ENCODE data around the gene PTK6.

The PTK6 gene

DNA sequence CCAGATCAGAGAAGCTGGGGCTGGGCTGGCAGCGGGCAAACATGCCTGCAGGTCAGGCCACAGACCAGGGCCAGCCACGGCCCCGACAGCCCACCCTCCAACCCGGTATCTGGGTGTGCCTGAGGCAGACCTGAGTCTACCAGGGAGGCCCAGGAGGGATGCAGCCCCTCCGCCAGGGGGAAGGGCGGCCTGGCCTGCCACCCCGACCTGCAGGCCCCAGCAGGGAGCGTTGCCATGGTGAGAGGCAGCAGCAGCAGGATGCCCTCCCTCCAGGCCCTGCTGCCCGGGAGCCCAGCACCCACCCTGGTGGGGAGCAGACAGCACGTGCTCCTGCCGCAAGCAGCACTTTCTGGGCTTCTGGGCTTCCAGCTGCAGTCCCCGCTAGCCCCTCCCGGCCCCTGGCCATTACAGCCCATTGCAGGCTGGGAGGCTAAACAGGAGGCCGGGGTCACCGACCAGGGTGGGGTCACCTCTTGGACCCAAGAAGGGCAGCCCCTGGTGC, 34.5 kb downstream of the PTK6 start:
- DNase-seq = no peak

DNA sequence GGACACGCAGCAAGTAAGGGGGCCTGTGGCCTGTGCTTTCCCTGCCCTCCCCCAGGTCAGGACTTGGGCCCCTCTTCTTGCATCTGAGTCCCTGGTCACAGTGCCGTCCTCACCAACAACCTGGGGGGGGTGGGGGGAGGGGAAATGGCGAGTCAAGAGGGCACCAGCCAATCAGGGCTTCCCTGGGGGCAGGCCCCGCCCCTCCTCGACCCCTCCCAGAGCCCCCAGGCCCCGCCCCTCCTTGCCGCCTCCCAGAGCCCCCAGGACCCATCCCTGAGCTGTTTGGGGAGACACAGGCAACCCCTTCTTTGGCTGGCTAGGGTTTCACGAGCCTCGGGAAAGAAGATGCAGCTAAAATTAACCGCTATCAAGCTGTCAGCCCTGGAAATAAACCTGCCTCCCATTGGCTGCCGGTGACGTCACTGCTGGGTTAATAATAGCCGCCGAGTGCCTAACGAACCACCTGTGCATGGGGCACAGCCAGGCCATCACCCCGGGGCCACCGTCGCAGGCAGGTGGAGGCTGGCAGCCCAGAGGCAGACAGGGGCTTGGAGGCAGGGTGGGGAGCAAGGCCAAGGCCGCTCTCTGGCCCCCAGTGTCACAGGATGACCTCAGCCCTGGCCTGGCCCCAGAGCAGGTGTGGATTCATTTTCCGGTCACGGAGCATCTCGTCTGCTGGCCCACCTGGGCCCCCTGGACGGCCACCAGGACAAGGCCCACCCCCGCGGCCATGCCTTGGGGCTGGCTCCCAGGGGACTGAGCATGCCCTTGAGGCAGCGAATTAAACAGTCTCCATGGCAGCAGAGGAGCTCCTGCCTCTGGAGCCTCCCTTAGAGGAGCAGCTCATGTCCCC, 35.1 kb downstream of the PTK6 start:
- DNase-seq = no peak

DNA sequence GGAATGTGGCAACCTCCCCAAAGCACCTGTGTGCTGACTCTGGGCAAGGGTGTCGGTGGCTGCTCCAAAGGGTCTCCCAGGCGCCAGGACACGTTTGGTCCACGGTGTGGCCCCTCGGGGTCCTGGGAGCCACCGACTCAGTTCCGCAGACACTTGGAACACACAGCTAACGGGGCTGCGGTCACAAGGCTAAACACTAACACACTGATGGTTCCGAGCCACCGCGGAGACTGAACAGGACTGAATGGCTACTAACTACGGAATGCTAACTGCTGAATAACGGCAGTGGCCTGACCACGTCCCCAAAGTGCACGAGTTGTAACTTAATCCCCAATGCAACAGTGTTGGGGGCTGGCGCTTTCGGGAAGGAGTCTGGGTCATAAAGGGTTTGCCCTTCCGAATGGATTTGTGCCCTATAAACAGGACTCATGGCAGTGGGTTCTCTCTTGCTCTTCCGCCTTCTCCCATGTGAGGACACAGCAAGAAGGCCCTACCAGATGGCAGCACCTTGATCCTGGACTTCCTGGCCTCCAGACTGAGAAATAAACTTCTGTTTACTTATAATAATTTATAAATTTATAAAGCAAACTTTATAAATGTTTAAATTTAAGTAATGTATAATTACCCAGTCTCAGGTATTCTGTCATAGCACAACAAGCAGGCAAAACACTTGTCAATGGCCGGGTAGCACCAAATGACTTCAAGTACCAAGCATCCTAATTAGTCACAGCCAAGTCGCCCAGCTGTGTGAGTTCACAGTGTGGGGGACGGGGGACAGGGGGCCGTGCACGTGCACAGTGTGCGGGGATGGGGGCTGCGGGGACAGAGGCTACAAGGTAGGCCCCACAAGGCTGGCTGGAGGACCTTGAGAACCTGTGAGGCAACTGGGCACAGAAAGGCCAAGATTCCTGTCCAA, 36.0 kb downstream of the PTK6 start:
- DNase-seq = no peak

DNA sequence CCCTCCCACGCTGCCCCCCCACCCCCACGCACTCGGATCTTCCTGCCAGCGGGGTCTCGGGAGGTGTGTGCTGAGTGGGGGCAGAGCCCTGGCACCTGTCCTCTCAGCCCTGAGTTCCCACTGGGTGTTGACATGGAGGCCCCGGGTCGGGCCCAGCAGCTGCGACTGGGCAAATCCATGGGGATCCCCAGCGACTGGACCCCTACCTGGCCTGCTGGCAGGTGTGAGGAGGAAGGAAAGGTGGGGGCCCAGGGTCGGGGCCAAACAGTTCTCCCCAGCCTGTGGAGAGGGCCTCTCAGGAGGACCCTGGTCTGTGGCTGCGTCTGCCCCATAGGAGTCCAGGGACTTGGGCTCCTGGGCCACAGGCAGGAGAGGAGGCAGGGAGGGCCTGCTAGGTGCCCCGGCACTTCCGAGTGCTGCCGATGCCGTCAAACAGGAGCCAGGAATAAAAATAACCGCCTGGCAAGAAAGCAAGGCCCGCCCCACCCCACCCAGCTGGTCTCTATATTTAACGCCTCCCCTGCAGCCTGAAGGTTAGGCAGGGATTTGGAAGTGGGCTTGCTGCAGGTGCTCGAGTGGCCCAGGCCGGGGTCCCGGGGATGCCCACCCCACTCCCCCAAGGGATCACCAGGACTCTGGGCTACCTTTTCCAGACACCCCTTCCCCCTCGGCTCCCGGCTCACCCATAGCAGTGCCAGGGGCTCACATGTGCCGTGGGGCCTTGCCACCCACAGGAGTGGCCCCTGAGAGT, 36.9 kb downstream of the PTK6 start:
- no peak for DNase-seq

DNA sequence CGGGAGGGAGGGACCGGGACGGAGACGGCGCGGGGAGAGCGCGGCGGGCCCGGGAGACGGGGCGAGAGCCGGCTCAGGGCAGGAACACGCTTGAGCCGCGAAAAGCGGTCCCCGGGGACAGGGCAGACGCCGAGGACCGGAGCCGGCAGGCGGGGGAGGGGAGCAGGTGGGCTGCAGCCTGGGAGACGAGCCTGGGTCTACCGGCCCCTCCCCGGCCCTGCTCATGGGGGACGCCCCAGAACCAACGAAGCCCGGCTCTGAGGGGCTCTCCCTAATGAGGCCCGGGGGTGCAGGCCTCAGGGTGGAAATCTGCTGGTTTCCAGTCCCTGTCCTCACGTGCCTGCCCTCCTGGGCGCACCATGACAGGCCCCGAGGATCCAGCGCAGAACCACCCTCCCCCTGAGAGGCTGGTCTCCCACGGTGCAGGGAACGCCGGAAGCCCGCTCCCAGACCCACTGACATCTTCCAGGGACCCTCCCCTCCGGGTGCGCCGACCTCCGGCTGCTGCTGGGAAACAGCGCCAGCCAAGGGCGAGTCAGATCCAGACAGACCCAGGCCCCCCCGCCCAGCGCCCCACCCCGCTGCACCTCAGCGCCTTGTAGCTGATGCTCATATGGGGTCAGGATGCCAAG, 37.7 kb downstream of the PTK6 start:
- DNase-seq = no peak

DNA sequence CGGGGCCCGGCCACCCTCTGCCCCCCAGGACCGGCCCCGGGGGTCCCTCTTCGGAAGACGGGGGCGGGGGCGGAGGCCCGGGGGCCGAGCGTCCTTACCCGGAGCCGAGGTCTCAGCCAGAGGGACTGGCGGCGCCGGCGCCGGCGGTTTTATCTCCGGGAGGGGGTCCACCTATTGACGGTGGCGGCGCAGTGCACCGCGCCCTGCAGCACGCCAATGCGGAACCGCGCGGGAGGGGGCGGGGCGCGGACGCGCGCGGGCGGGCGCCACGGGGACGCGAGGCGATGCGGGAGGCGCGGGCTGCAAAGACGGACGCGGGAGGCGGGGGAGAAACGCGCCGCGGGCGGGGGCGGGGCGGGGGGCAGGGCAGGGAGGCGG, 38.2 kb downstream of the PTK6 start, which contains the start of gene EEF1A2:
Gene EEF1A2, minus strand, starts transcription at position 124 of the 378 bp plus-strand sequence. CDS start 1,320 bp downstream, outside the sequence.
- DNase-seq = no peak

DNA sequence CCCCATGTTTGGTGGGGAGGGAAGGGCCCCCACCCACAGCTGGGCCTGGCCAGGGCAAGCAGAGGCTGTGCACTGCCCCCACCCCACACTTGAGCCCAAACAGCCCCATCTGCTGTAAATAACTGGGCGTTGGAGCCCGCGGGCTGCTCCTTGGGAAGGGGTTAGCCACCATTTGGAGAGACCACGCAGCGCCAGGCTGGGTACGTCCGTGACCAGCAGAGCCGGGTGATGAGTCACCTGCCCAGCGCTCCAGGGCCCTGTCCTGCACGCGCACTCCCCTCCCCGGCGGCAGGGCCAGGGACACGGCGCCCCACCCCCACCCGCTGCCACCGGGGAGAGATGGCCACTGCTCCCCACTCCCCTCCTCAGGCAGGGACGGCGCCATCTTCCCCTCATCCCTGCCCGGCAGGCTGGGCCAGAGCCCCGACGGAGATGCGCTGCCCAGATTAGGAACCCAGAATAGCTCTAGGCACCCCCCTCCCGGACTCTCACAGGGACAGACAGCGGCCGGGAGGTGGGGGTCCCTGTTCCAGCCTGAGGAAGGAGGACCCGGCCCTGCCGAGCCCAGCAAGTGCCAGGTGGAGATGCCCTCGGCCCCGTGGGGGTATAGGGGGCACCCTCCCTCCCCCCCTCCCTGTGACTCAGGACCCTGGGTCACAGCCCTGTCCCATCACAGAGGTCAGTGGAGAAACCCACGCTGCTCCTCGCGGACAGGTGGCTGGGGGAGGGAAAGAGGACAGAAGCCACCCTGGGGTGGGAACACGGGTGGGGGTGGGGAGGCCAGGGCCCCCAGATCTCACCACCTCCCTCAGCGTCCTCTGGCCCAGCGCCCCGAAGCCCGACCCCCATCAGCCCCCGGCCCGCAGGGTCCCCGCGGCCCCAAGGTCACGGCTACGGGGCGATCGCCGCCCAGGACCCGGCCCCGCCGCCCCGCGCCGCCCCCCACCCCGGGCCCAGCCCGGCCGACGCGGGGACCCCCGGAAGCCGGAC, 38.9 kb downstream of the PTK6 start:
- DNase-seq = no peak

DNA sequence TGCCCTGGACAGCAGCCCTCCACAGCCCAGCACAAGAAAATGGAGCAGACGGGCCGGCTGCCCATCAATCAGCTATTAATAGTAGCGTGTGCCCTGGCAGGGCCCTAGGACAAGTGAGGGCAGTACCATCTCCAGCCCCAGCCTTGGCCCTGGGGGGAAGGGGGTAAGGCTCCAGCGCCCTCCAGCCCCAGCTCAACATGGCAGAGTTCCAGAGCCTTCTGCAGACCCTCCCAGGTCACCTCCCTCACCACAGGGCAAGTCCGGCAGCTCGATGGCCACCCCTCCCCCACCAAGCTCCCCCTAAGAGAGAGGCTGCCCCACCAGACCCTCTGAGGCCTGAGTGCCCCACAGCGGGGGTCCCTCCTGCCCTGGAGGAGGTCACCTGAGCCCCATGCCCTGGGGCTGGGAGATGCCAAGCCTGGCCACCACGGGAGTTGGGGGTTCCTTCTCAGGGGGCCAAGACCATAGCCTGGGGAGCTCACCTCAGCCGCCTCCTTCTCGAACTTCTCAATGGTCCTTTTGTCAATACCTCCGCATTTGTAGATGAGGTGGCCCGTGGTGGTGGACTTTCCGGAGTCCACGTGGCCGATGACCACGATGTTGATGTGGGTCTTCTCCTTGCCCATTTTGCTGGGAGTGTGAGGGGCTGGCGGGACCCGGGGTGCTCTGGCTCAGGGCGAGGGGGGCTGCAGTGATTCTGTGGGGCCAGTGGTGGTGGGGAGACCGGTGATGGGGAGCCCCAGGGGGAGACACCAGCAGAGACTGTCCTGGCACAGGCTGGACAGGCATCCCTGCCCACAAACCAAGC, 39.8 kb downstream of the PTK6 start:
- DNase-seq = no peak

DNA sequence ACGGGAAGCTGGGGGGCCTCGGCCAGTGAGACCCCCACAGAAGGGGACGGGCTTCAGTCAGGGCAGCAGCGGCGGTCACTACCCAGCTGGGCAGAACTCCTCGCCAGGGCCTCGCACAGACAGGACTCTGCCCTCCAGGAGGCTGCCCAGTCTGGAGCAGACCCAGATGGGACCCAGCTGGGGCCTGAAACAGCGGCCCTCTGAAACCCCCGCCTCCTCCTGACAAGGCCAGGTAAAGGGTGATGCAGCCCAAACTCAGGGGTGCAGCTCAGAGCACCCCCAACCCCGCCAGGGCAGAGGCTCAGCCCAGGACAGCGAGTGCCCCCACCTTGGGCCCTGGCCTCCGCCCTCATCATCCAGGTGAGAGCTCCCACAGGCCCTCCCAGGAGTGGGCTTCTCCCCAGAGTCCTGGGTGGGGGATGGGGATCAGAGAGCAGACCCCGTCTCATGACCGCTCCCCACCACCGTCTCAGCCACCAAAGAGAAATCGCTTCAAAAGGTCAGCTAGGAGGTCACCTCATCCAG, 40.5 kb downstream of the PTK6 start:
- no peak for DNase-seq

DNA sequence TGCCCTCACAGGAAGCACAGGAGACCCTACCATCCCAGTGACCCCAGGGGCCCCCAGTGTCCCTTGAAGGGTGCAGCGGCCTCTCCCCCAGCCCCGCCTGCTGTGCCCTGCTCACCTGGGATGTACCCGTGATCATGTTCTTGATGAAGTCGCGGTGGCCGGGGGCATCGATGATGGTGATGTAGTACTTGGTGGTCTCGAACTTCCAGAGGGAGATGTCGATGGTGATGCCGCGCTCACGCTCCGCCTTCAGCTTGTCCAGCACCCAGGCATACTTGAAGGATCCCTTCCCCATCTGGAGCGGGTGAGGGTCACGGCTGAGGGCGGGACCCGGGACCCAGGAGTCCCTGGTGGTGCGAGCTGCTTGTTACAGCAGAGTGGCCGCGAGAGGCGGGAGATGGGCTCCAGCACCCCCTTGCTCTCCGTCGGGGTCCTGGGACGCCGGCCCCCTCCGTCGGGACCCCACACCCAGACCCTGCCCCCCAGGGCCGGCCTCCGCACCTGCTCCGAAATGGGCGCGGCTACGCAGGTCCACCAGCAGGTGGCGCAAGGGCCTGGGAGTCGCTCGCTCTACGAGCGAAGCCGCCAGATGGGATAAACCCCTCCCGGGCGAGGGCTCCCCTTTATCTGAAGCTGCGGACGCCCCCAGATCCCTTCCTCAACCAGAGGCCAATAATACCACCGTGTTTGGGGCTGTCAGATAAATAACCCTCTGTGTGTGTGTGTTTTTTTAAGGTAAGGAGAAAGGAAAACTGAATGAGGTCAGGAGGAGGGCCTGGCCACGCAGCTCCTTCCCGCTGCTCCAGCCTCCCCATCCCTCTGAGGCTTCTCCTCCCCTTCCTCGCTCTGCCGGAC, 41.2 kb downstream of the PTK6 start:
- peak; percentile 78 to 82 for DNase-seq

DNA sequence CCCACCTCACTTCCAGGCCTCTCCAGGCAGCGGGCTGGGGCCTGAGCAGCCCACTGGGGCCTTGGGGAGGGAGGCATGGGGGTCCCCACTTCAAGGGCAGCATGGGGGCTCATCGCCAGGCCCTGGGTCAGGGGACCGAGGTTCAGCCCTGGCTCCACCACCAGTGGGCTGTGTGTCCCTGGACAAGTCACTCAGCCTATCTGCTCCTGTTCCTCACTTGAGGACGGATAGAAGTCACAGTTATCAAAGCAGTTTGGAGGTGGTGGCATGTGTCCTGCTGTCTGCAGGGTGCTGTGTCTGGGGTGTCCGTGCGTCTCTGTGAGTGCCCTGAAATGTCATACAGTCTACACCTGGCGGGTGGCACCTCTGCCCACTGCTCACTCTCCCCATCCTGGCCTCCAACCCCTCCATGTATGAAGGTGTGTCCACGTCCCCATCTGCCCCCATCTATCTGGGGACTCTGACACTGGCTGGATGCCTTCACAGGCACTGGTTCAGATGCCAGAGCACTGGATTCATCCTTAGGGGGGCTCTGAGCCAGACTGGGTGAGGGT, 41.9 kb downstream of the PTK6 start:
- no peak for DNase-seq

DNA sequence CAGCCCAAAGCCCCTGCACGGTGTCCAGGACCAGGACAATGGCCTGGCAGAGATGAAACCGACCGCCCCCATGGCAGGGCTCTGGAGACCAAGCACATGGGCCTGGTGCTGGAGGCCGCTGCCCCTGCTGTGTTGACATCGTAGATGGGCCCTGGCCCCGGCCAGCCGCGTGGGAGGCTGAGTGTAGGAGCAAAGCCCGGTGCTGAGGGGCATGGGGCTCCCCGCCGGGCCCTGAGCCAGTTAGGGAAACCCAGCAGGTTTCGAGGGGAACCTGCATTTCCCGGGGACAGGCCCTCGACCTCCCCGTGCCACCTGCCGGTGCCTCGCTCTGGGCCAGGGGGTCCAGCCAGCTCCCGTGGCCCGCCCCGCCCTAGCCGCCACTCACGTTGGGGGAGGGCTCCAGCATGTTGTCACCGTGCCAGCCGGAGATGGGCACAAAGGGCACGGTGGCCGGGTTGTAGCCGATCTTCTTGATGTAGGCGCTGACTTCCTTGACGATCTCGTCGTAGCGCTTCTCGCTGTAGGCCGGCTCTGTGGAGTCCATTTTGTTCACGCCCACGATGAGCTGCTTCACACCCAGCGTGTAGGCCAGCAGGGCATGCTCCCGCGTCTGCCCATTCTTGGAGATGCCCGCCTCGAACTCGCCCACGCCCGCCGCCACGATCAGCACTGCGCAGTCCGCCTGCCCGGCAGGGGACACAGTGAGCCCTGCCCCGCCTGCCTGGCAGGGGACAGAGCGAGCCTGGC, 42.6 kb downstream of the PTK6 start:
- DNase-seq = no peak

DNA sequence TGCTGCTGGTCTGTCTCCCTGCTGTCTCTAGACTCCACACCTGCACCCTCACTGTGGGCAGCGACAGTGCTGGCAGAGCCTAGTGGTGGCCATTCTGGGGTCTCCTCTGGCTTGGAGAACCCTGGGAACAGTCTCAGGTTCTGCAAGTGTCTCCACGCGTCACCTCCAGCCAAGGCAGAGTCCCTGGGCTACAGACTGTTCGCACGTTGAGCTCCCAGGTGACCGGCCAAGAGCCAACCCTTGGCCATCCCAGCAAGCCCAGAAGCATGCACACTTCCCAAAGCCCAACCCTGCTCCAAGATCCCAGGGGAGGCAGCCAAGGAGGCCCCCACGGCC, 43.1 kb downstream of the PTK6 start:
- no peak for DNase-seq

DNA sequence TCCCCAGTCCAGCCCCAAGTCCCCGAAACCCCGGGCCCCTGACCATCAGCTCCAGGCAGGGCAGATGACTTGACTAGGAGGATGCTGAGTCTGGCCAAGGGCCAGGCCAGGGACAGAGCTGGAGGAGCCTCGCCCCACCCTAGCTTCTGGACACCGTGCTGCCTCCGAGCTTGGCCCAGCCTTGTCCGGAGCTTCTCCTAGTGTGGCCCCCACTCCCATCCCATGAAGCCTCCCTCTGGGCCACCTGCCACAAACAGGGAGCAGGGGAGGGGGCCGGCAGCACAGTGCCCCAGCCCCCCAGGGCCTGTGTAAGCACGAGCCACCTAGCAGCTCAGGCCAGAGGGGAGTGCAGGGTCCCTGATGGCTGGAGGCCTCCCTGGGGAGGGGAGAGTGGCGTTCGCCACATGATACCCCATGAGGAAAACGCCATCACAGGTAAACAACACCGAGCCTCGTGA, 43.6 kb downstream of the PTK6 start:
- DNase-seq = no peak

DNA sequence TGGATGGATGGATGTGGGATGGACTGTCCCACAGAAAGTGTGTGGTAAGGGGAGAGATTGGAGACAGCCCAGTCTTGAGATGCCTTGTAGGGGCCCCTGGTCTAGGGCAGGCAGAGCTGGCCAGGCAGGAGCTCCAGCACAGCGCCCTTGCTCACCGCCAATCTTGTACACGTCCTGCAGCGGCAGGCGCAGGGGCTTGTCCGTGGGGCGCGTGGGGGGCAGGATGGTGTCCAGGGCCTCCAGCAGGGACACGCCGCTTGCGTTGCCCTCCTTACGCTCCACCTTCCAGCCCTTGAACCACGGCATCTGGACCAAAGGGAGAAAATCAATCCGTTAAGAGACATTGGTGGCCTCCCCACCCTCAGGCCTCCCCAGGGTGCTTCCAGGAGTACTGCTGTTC, 44.2 kb downstream of the PTK6 start:
- no peak for DNase-seq

DNA sequence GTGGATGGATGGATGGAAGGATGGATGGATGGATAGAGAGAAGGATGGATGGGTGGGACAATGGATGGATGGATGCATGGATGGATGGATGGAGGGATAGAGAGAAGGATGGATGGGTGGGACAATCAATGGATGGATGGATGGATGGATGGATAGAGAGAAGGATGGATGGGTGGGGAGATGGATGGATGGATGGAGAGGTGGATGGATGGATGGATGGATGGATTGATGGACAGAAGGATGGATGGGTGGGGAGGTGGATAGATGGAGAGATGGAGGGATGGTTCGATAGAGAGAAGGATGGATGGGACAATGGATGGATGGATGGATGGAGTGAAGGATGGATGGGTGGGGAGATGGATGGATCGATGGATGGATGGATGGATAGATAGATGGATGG, 44.7 kb downstream of the PTK6 start:
- DNase-seq = no peak

DNA sequence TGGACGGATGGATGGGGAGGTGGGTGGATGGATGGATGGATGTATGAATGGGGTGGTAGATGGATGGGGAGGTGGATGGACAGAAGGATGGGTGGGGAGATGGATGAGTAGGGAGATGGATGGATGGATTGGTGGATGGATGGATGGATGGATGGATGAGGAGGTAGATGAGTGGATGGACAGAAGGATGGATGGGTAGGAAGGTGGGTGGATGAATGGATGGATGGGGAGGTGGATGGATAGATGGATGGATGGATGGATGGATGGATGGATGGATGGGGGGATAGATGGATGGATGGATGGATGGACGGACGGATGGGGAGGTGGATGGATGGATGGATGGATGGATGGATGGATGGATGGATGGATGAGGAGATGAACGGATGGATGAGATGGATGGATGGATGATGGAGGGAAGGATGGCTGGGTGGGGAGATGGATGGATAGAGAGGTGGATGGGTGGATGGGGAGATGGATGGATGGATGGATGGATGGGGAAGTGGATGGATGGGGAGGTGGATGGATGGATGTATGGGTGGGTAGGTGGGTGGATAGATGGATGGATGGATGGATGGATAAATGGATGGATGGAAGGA, 45.4 kb downstream of the PTK6 start:
- DNase-seq = no peak

DNA sequence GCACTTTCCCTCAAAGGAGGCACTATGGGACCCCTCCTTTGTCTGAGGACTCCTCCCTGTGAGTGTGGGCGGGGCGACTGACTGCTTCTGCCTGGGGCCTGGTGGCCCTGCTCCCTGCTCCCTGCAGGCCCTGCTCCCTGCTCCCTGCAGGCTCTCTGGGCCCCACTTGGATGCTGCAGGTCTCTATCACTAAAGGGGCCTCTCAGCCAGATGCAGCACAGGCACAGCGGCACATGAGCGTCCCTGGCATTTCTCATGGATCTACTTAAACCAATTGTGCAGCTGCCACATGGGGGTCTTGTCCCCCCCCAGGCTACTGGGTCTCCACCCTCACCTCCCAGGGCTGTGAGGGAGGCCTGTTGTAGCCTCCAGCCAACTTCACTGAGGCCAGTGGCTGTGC, 46.1 kb downstream of the PTK6 start:
- DNase-seq = no peak
